Measurements from ENCODE around the gene TNFRSF1B.
A peak's percentile ranks its signal among the peaks of the same experiment; 100 is the strongest.

Gene TNFRSF1B

GRCh38 chr1:12176298-12177118 lies 9.7 kb downstream of the TNFRSF1B start:
- DNase-seq, result no peak

- DNase-seq, result no peak
These were observed 10.6 kb downstream of the TNFRSF1B start for GRCh38 chr1:12177156-12177998.

GRCh38 chr1:12177999-12178441 lies 11.2 kb downstream of the TNFRSF1B start:
- peak; percentile 83 for DNase-seq

- DNase-seq, result no peak
These were observed 11.7 kb downstream of the TNFRSF1B start for GRCh38 chr1:12178511-12178910.

- DNase-seq, result peak; percentile 61
These were observed 12.3 kb downstream of the TNFRSF1B start for GRCh38 chr1:12179111-12179519.

GRCh38 chr1:12179676-12180075 lies 12.9 kb downstream of the TNFRSF1B start:
- no peak for DNase-seq

- DNase-seq, result no peak
These were observed 13.5 kb downstream of the TNFRSF1B start for GRCh38 chr1:12180315-12180714.

GRCh38 chr1:12180903-12181302 lies 14.1 kb downstream of the TNFRSF1B start:
- no peak for DNase-seq

GRCh38 chr1:12181568-12181967 lies 14.8 kb downstream of the TNFRSF1B start:
- DNase-seq, result no peak

GRCh38 chr1:12182410-12182984 lies 15.7 kb downstream of the TNFRSF1B start:
- no peak for DNase-seq

- DNase-seq, result no peak
These were observed 16.5 kb downstream of the TNFRSF1B start for GRCh38 chr1:12183095-12183794.

- DNase-seq, result peak; percentile 78
These were observed 17.4 kb downstream of the TNFRSF1B start for GRCh38 chr1:12184008-12184681.

- no peak for DNase-seq
These were observed 18.5 kb downstream of the TNFRSF1B start for GRCh38 chr1:12185036-12185917.

- no peak for DNase-seq
These were observed 19.3 kb downstream of the TNFRSF1B start for GRCh38 chr1:12185918-12186678.

- no peak for DNase-seq
These were observed 19.8 kb downstream of the TNFRSF1B start for GRCh38 chr1:12186679-12186985.

- DNase-seq, result no peak
These were observed 21.3 kb downstream of the TNFRSF1B start for GRCh38 chr1:12188115-12188514.

GRCh38 chr1:12188657-12189327 lies 22.0 kb downstream of the TNFRSF1B start:
- DNase-seq, result no peak

- DNase-seq, result no peak
These were observed 22.5 kb downstream of the TNFRSF1B start for GRCh38 chr1:12189328-12189682.

- DNase-seq, result no peak
These were observed 24.6 kb downstream of the TNFRSF1B start for GRCh38 chr1:12191242-12192032.
